Measurements from ENCODE around the gene ARL5A. TPM values are rescaled to one million over a fixed set of nuclear protein-coding genes. Genes with fewer than 3 reads are reported as not detected.
"Not testable (repeated sequence)": the region's sequence is repeated elsewhere in the genome, so short reads cannot be mapped to it uniquely, and the experiment has no call there.

Gene ARL5A, protein sequence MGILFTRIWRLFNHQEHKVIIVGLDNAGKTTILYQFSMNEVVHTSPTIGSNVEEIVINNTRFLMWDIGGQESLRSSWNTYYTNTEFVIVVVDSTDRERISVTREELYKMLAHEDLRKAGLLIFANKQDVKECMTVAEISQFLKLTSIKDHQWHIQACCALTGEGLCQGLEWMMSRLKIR
- 10 to 100 TPM; 54.5 to 54.9 TPM for total RNA-seq

- DNase-seq = peak; percentile 94
- ChIA-PET CTCF (interaction anchor here (0.7 to 1.6 kb wide), 5 partner anchors 9 to 21 kb away, joined by 3 to 4 read pairs (median 3); no protein-coding TSS in a partner anchor), POLR2A (interaction anchor here (0.7 to 0.8 kb wide), 3 partner anchors 9 to 21 kb away, joined by 3 to 6 read pairs (median 3); no protein-coding TSS in a partner anchor)
- Mint-ChIP-seq H3K4me1 (ENCODE audit: low read depth) (peaks cover 39% of the 10 kb centered on the region), H3K27ac (peak within 1 kb of the TSS; percentile 86), H3K36me3 (ENCODE audit: low read depth) (peaks cover 11% of the 10 kb centered on the region), H3K27me3 (ENCODE audit: low read depth) (no peaks in the 10 kb centered on the region), H3K9me3 (ENCODE audit: insufficient read depth) (no peaks in the 10 kb centered on the region), H3K4me3 (peak within 1 kb of the TSS; percentile 96)
- ATAC-seq = peak; percentile 95
These were observed at the start of gene ARL5A for GRCh38 chr2:151828143-151828889. ARL5A (minus strand) TSS chr2:151828421; CDS start chr2:151828176, 245 bp downstream.

DNA sequence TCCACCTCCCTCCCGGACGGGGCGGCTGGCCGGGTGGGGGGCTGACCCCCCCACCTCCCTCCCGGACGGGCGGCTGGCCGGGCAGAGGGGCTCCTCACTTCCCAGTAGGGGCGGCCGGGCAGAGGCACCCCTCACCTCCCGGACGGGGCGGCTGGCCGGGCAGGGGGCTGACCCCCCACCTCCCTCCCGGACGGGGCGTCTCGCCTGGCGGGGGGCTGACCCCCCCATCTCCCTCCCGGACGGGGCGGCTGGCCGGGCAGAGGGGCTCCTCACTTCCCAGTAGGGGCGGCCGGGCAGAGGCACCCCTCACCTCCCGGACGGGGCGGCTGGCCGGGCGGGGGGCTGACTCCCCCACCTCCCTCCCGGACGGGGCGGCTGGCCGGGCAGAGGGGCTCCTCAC is 47.4 kb upstream of the ARL5A start:
- DNase-seq; POLR2A ChIA-PET; ATAC-seq; H3K27me3 Mint-ChIP-seq (ENCODE audit: low read depth); H3K4me3 Mint-ChIP-seq; H3K9me3 Mint-ChIP-seq (ENCODE audit: insufficient read depth); H3K27ac Mint-ChIP-seq; CTCF ChIA-PET; H3K36me3 Mint-ChIP-seq (ENCODE audit: low read depth); H3K4me1 Mint-ChIP-seq (ENCODE audit: low read depth): not testable (repeated sequence)

DNA sequence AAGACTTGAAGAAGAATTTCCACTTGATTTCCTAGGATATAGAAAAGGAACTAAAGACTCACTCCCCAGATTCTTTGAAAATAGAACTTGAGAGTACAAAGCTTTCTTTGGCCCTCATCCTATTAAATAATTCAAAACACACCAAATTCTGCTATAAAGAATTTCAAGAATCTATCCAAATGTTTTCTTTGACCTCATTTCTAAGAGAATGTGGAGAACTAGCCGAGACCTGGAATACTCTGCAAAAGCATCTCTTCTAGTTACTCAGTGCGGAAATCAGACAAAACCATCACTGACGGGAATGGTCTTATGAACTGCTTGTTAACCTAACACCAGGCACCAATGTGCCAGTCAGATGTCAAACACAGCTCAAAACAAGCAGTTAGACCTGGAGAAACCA is 44.2 kb upstream of the ARL5A start:
- H3K9me3 Mint-ChIP-seq (ENCODE audit: insufficient read depth) = no peaks in the 10 kb centered on the region
- DNase-seq (no peak), ATAC-seq (no peak)
- ChIA-PET CTCF (no interaction called here), POLR2A (no interaction called here)
- no peak overlapping the region for H3K27ac Mint-ChIP-seq
- peaks cover 4% of the 10 kb centered on the region for H3K27me3 Mint-ChIP-seq (ENCODE audit: low read depth)
- no peaks in the 10 kb centered on the region for H3K4me1 Mint-ChIP-seq (ENCODE audit: low read depth)
- H3K4me3 Mint-ChIP-seq = no peak overlapping the region
- no peaks in the 10 kb centered on the region for H3K36me3 Mint-ChIP-seq (ENCODE audit: low read depth)

DNA sequence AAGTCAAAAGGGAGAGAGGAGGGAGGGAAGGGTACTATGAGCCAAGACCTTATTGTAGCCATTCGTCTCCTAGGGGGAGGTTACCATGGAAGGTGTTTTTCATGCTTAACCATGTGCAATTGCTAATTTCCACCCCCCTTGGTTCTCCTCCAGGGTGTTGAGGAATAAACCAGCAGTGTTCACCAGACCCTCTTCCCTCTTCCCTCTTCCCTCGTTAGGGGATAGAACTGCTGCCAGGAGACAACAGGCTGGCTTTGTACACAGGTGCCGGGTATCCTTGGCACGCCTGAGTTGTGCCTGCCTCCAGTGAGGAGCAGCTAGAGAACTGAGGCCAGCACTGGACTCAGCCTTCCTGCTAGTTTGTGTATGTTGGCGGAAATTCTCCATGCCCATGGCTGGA is 41.1 kb upstream of the ARL5A start:
- Mint-ChIP-seq H3K27me3 (ENCODE audit: low read depth) (peaks cover 4% of the 10 kb centered on the region), H3K9me3 (ENCODE audit: insufficient read depth) (no peaks in the 10 kb centered on the region), H3K36me3 (ENCODE audit: low read depth) (no peaks in the 10 kb centered on the region), H3K4me1 (ENCODE audit: low read depth) (no peaks in the 10 kb centered on the region), H3K4me3 (no peak overlapping the region), H3K27ac (no peak overlapping the region)
- CTCF ChIA-PET = no interaction called here
- ATAC-seq (no peak), DNase-seq (no peak)
- POLR2A ChIA-PET = no interaction called here

- CTCF ChIA-PET = no interaction called here
- POLR2A ChIA-PET = no interaction called here
- H3K4me1 Mint-ChIP-seq (ENCODE audit: low read depth) = no peaks in the 10 kb centered on the region
- no peaks in the 10 kb centered on the region for H3K9me3 Mint-ChIP-seq (ENCODE audit: insufficient read depth)
- no peak for ATAC-seq
- no peak overlapping the region for H3K4me3 Mint-ChIP-seq
- H3K27ac Mint-ChIP-seq = no peak overlapping the region
- H3K27me3 Mint-ChIP-seq (ENCODE audit: low read depth) = no peaks in the 10 kb centered on the region
- H3K36me3 Mint-ChIP-seq (ENCODE audit: low read depth) = no peaks in the 10 kb centered on the region
- no peak for DNase-seq
These were observed 34.5 kb upstream of the ARL5A start for GRCh38 chr2:151862700-151863099.

- Mint-ChIP-seq H3K27ac (no peak overlapping the region), H3K27me3 (ENCODE audit: low read depth) (no peaks in the 10 kb centered on the region), H3K36me3 (ENCODE audit: low read depth) (no peaks in the 10 kb centered on the region), H3K4me1 (ENCODE audit: low read depth) (no peaks in the 10 kb centered on the region), H3K9me3 (ENCODE audit: insufficient read depth) (no peaks in the 10 kb centered on the region), H3K4me3 (no peak overlapping the region)
- no peak for ATAC-seq
- ChIA-PET CTCF (no interaction called here), POLR2A (no interaction called here)
- DNase-seq = no peak
These were observed 33.0 kb upstream of the ARL5A start for GRCh38 chr2:151861174-151861573.

- H3K9me3 Mint-ChIP-seq (ENCODE audit: insufficient read depth) = no peaks in the 10 kb centered on the region
- ATAC-seq = no peak
- POLR2A ChIA-PET = no interaction called here
- CTCF ChIA-PET = no interaction called here
- no peaks in the 10 kb centered on the region for H3K27me3 Mint-ChIP-seq (ENCODE audit: low read depth)
- H3K27ac Mint-ChIP-seq = no peak overlapping the region
- H3K4me1 Mint-ChIP-seq (ENCODE audit: low read depth) = no peaks in the 10 kb centered on the region
- no peak overlapping the region for H3K4me3 Mint-ChIP-seq
- DNase-seq = no peak
- no peaks in the 10 kb centered on the region for H3K36me3 Mint-ChIP-seq (ENCODE audit: low read depth)
These were observed 32.5 kb upstream of the ARL5A start for GRCh38 chr2:151860613-151861146.

DNA sequence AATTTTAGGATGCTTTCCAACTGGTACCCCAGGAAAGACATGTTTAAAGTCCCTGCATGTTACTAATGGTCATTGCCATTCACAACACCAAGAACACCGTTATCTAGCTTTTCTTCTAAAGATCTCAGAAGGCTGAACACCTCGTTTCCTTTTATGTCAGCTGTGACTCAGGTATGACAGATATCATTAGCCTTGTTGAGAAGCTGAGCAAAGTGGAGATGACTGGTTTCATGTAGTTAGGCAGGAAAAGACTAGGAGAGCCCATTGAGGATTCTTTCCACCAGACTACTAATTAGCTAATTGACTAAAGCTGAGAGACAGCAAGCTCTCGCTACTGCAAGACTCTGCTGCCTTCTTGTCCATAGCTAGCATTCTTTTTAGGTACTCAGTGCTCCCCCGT is 32.0 kb upstream of the ARL5A start:
- no peak for ATAC-seq
- CTCF ChIA-PET = no interaction called here
- H3K36me3 Mint-ChIP-seq (ENCODE audit: low read depth) = no peaks in the 10 kb centered on the region

DNA sequence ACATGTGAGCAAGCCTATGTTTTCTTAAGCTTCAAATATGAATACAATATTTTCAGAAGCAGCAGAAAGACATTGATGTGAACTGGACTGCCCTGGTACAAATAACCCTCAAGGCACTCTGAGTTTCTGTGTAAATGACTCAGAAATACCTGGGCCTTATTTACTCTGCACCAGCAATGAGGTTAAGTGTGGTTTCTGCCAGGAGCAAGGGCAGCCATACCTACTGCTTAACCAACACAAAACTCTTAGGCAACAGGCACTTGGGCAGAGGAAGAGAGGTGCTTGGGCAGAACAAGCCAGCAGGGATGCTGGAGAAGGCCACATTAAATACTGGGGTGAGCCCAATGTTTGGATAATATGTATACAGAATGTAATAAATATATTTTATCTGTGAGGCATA is 29.4 kb upstream of the ARL5A start:
- H3K27ac Mint-ChIP-seq = no peak overlapping the region
- H3K4me3 Mint-ChIP-seq = no peak overlapping the region
- CTCF ChIA-PET = interaction anchor here (1.0 kb wide), 1 partner anchor 80 kb away, joined by 3 read pairs; no protein-coding TSS in a partner anchor
- no peak for ATAC-seq
- POLR2A ChIA-PET = no interaction called here
- H3K27me3 Mint-ChIP-seq (ENCODE audit: low read depth) = peaks cover 2% of the 10 kb centered on the region
- no peaks in the 10 kb centered on the region for H3K36me3 Mint-ChIP-seq (ENCODE audit: low read depth)
- no peak for DNase-seq
- H3K9me3 Mint-ChIP-seq (ENCODE audit: insufficient read depth) = no peaks in the 10 kb centered on the region
- no peaks in the 10 kb centered on the region for H3K4me1 Mint-ChIP-seq (ENCODE audit: low read depth)

More for the DNA sequence above, 32.0 kb upstream of the ARL5A start:
- H3K27me3 Mint-ChIP-seq (ENCODE audit: low read depth) = no peaks in the 10 kb centered on the region
- POLR2A ChIA-PET = no interaction called here
- H3K9me3 Mint-ChIP-seq (ENCODE audit: insufficient read depth) = no peaks in the 10 kb centered on the region
- no peak overlapping the region for H3K4me3 Mint-ChIP-seq
- DNase-seq = no peak
- H3K4me1 Mint-ChIP-seq (ENCODE audit: low read depth) = no peaks in the 10 kb centered on the region
- H3K27ac Mint-ChIP-seq = no peak overlapping the region

GRCh38 chr2:151855111-151855510 is 26.9 kb upstream of the ARL5A start:
- POLR2A ChIA-PET = no interaction called here
- CTCF ChIA-PET = interaction anchor here (0.9 kb wide), 1 partner anchor 171 kb away, joined by 3 read pairs; no protein-coding TSS in a partner anchor

GRCh38 chr2:151853070-151853758 is 25.0 kb upstream of the ARL5A start:
- no peaks in the 10 kb centered on the region for H3K4me1 Mint-ChIP-seq (ENCODE audit: low read depth)
- no peak for ATAC-seq
- CTCF ChIA-PET = no interaction called here

More at GRCh38 chr2:151855111-151855510, 26.9 kb upstream of the ARL5A start:
- Mint-ChIP-seq H3K36me3 (ENCODE audit: low read depth) (no peaks in the 10 kb centered on the region), H3K4me3 (no peak overlapping the region), H3K27ac (no peak overlapping the region), H3K4me1 (ENCODE audit: low read depth) (no peaks in the 10 kb centered on the region), H3K9me3 (ENCODE audit: insufficient read depth) (no peaks in the 10 kb centered on the region), H3K27me3 (ENCODE audit: low read depth) (peaks cover 2% of the 10 kb centered on the region)
- no peak for ATAC-seq
- no peak for DNase-seq

More at GRCh38 chr2:151853070-151853758, 25.0 kb upstream of the ARL5A start:
- Mint-ChIP-seq H3K36me3 (ENCODE audit: low read depth) (no peaks in the 10 kb centered on the region), H3K4me3 (no peak overlapping the region), H3K9me3 (ENCODE audit: insufficient read depth) (no peaks in the 10 kb centered on the region), H3K27ac (no peak overlapping the region), H3K27me3 (ENCODE audit: low read depth) (peaks cover 2% of the 10 kb centered on the region)
- no peak for DNase-seq
- POLR2A ChIA-PET = no interaction called here

Measured in activated CD8-positive, alpha-beta T cell treated with anti-CD3 and anti-CD28 coated beads, Interleukin-2, amount 10 ng/mL, durations not matched to agents 7 days and 5 days (primary cell).